Occipital lobe (tissue), 2 donors: ENCODE measurements around the gene EVA1A. TPM values are rescaled to one million over a fixed set of nuclear protein-coding genes. Genes with fewer than 3 reads are reported as not detected.

Experiments used
- DNase-seq: peaks from one replicate; lab custom pipeline; 2025; lab: John Stamatoyannopoulos, UW
- total RNA-seq: library from RNA; depleted of rRNA; stranded (reverse); fragments of >200 nt; gene quantifications from one replicate; pipeline ENCODE4 v1.2.3, GENCODE V29; 2014

EVA1A gene
- total RNA-seq, 1 donor from 2014 or later, result 1.1 TPM

- DNase-seq, result no peak
Measured at GRCh38 chr2:75589391-75590105, 28.8 kb upstream of the EVA1A start.

GRCh38 chr2:75587954-75588587 is 27.3 kb upstream of the EVA1A start:
- no peak for DNase-seq

- DNase-seq, result no peak
Measured at GRCh38 chr2:75586971-75587370, 26.2 kb upstream of the EVA1A start.

GRCh38 chr2:75582840-75583239 is 22.1 kb upstream of the EVA1A start:
- no peak for DNase-seq

GRCh38 chr2:75580606-75581005 is 19.9 kb upstream of the EVA1A start:
- no peak for DNase-seq

- DNase-seq, result no peak
Measured at GRCh38 chr2:75580156-75580555, 19.4 kb upstream of the EVA1A start.

- DNase-seq, result no peak
Measured at GRCh38 chr2:75579186-75579585, 18.4 kb upstream of the EVA1A start.

GRCh38 chr2:75577280-75577679 is 16.5 kb upstream of the EVA1A start:
- no peak for DNase-seq

- DNase-seq, result no peak
Measured at GRCh38 chr2:75574106-75574505, 13.4 kb upstream of the EVA1A start.

- no peak for DNase-seq
Measured at GRCh38 chr2:75573145-75573878, 12.6 kb upstream of the EVA1A start.

GRCh38 chr2:75571730-75572430 is 11.1 kb upstream of the EVA1A start:
- DNase-seq, result no peak

GRCh38 chr2:75570948-75571729 is 10.4 kb upstream of the EVA1A start:
- peak; percentile 15 for DNase-seq

- no peak for DNase-seq
Measured at GRCh38 chr2:75570024-75570947, 9.5 kb upstream of the EVA1A start.

- no peak for DNase-seq
Measured at GRCh38 chr2:75569546-75569945, 8.8 kb upstream of the EVA1A start.

- DNase-seq, result no peak
Measured at GRCh38 chr2:75568174-75568573, 7.4 kb upstream of the EVA1A start.

- DNase-seq, result no peak
Measured at GRCh38 chr2:75565472-75566462, 5.0 kb upstream of the EVA1A start.

- no peak for DNase-seq
Measured at GRCh38 chr2:75564713-75565359, 4.1 kb upstream of the EVA1A start.

GRCh38 chr2:75564026-75564688 is 3.4 kb upstream of the EVA1A start:
- no peak for DNase-seq
